OCI-LY7 (cell line): Measurements from ENCODE around the gene FOXR2. TPM values are rescaled to one million over a fixed set of nuclear protein-coding genes. Genes with fewer than 3 reads are reported as not detected.

Experiments
- BruUV-seq: library from RNA; stranded (reverse); fragments of 400-500 nt; replicated peaks from 2 replicates; lab custom pipeline; 2021; lab: Mats Ljungman, UMichigan
- CTCF ChIA-PET: fragments of 300-600 bp; sonication (Branson Sonifier 250); formaldehyde crosslinking; loops from one replicate; lab custom pipeline; 2022; ENCODE audit warnings: antibody characterized with exemption; ENCODE audit not compliant: unreplicated experiment; lab: Charles Lee
- POLR2A ChIA-PET: fragments of 300-600 bp; sonication (Branson Sonifier 250); formaldehyde crosslinking; loops from one replicate; lab custom pipeline; 2022; ENCODE audit warnings: antibody characterized with exemption; lab: Charles Lee
- DNase-seq: peaks from one replicate; pipeline ENCODE4 v3.0.0-alpha.2; 2015; ENCODE audit warnings: low spot score
- H2AFZ ChIP-seq: fragments of 200-600 bp; sonication (generic), shearing (Covaris generic); 2 replicates; pipeline ENCODE4 v1.6.1; 2014; ENCODE audit warnings: mild to moderate bottlenecking, antibody characterized with exemption, low read length, moderate library complexity
- H3K27ac ChIP-seq: fragments of 200-600 bp; sonication (generic); 2 replicates; pipeline ENCODE4 v1.5.1; 2014; ENCODE audit warnings: mixed run types, low read depth, mild to moderate bottlenecking, moderate library complexity, low read length, inconsistent platforms; ENCODE audit not compliant: poor library complexity, severe bottlenecking
- H3K36me3 ChIP-seq: fragments of 200-600 bp; sonication (generic); 2 replicates; pipeline ENCODE4 v1.6.1; 2014; ENCODE audit warnings: mild to moderate bottlenecking, antibody characterized with exemption, low read length, moderate library complexity, mixed read lengths; ENCODE audit not compliant: insufficient read depth
- H3K4me1 ChIP-seq: fragments of 200-600 bp; sonication (generic); 2 replicates; pipeline ENCODE4 v1.5.1; 2014; ENCODE audit warnings: mild to moderate bottlenecking, low read length; ENCODE audit not compliant: insufficient read depth, poor library complexity, severe bottlenecking
- H3K4me2 ChIP-seq: fragments of 200-600 bp; sonication (generic); 2 replicates; pipeline ENCODE4 v1.6.1; 2014; ENCODE audit warnings: mild to moderate bottlenecking, low read length
- H3K4me3 ChIP-seq: fragments of 200-600 bp; sonication (generic); 2 replicates; pipeline ENCODE4 v1.5.1; 2014; ENCODE audit warnings: mild to moderate bottlenecking, low read depth, low read length; ENCODE audit not compliant: poor library complexity, severe bottlenecking
- H3K79me2 ChIP-seq: fragments of 200-600 bp; sonication (generic); 2 replicates; pipeline ENCODE4 v1.6.1; 2016; ENCODE audit warnings: low read depth, mild to moderate bottlenecking, low read length, moderate library complexity, mixed read lengths; ENCODE audit not compliant: insufficient read depth
- H3K9me2 ChIP-seq: fragments of 200-600 bp; sonication (generic); 2 replicates; pipeline ENCODE4 v1.6.1; 2016; ENCODE audit warnings: mild to moderate bottlenecking, low read length, mixed read lengths; ENCODE audit not compliant: insufficient read depth
- H3K9me3 ChIP-seq: fragments of 200-600 bp; sonication (generic); 2 replicates; pipeline ENCODE4 v1.6.1; 2014; ENCODE audit warnings: mild to moderate bottlenecking, mixed run types, low read length, mixed read lengths
- H4K20me1 ChIP-seq: fragments of 200-600 bp; sonication (generic); 2 replicates; pipeline ENCODE4 v1.6.1; 2014; ENCODE audit warnings: mild to moderate bottlenecking, antibody characterized with exemption, low read length, moderate library complexity, mixed read lengths; ENCODE audit not compliant: insufficient read depth
- CTCF ChIP-seq: fragments of 200-600 bp; sonication (generic); conservative IDR thresholded peaks from 2 replicates; pipeline ENCODE4 v1.5.1; 2014; ENCODE audit warnings: mild to moderate bottlenecking, antibody characterized with exemption, low read length, moderate library complexity, mixed read lengths
- EZH2phosphoT487 ChIP-seq: fragments of 200-600 bp; sonication (generic); IDR thresholded peaks from 2 replicates; pipeline ENCODE4 v1.6.1; 2018; ENCODE audit warnings: low read depth, borderline replicate concordance, mild to moderate bottlenecking, mixed run types, antibody characterized with exemption, low read length, moderate library complexity, mixed read lengths
- intact Hi-C: fragments of 100-400 bp; cut with micrococcal nuclease; formaldehyde crosslinking; loops from one replicate; pipeline ENCODE4 v1.10.0; 2022; ENCODE audit not compliant: unreplicated experiment
- small RNA-seq: library from RNA; depleted of rRNA; stranded (forward); fragments of <200 nt; gene quantifications from one replicate; pipeline ENCODE3, GENCODE V24; 2014
- total RNA-seq, 2 experiments: library from RNA; depleted of rRNA in 1 of 2; stranded (reverse); fragments of >200 nt in 1 of 2; shearing (Covaris generic) in 1 of 2; gene quantifications; 2 replicates each; pipeline ENCODE4 v1.2.3, GENCODE V29; 2014 to 2022

Gene FOXR2
- total RNA-seq, 2 experiments from 2014 or later: not detected

DNA sequence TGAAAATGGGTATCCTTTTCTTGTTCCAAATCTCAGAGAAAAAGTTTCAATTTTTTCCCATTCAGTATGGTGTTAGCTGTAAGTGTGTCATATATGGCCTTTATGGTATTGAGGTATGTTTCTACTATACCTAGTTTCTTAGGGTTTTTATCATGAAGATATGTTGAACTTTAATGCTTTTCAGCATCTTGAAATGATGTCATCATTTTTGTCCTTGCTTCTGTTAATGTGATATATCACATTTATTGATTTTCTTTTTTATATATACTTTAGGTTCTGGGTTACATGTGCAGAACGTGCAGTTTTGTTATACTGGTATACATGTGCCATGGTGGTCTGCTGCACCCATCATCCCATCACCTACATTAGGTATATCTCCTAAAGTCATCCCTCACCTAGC is 44.9 kb downstream of the FOXR2 start:
- no peaks in the 10 kb centered on the region for H3K9me3 ChIP-seq
- H3K4me3 ChIP-seq: no peak overlapping the region
- H3K9me2 ChIP-seq: no peaks in the 10 kb centered on the region
- H2AFZ ChIP-seq: no peak overlapping the region
- H3K4me1 ChIP-seq: no peaks in the 10 kb centered on the region
- TF ChIP-seq EZH2phosphoT487: no peak
- no peak for TF ChIP-seq CTCF
- ChIA-PET CTCF (no interaction called here), POLR2A (no interaction called here)
- H4K20me1 ChIP-seq: no peaks in the 10 kb centered on the region
- H3K79me2 ChIP-seq: no peaks in the 10 kb centered on the region
- no peak overlapping the region for H3K27ac ChIP-seq
- H3K4me2 ChIP-seq: no peak overlapping the region
- no peak for DNase-seq
- no peaks in the 10 kb centered on the region for H3K36me3 ChIP-seq
- intact Hi-C loops: no loop called here
- BruUV-seq: no TSS peak

Small RNA genes within 50 kb of the gene (small RNA-seq; reads per million reads assigned to genes)
- not detected for gene RF00019

Other genes starting within 250 kb of the FOXR2 start
- gene MAGEH1, start 171.3 kb upstream of the FOXR2 start, total RNA-seq (2014; rRNA removed; shearing (Covaris generic)): 16.9 and 19.7 TPM in 2 replicates
- 10.4 and 10.8 TPM in 2 replicates for gene MAGEH1, start 171.3 kb upstream of the FOXR2 start, total RNA-seq (2022)
- 1.7 and 2.4 TPM in 2 replicates for gene USP51, start 133.6 kb upstream of the FOXR2 start, total RNA-seq (2014; rRNA removed; shearing (Covaris generic))
- 2.7 and 2.9 TPM in 2 replicates for gene USP51, start 133.6 kb upstream of the FOXR2 start, total RNA-seq (2022)
- 9.6 and 10.4 TPM in 2 replicates for gene RRAGB, start 94.3 kb downstream of the FOXR2 start, total RNA-seq (2014; rRNA removed; shearing (Covaris generic))
- gene RRAGB, start 94.3 kb downstream of the FOXR2 start, total RNA-seq (2022): 11.9 and 13.2 TPM in 2 replicates